Measurements from ENCODE around the gene U2AF2. TPM values are rescaled to one million over a fixed set of nuclear protein-coding genes. Genes with fewer than 3 reads are reported as not detected.

The U2AF2 gene
- total and polyA plus RNA-seq, 2 of the 8 experiments (the other 6 are each of a cell fraction or from before 2014, with no cell fraction given), result 162 to 252 TPM

- TF ChIP-seq SRF (IDR thresholded peaks at IDR 0.05; ENCODE audit: low read depth, low read length) (no peak), HDAC6 (IDR thresholded peaks at IDR 0.05; ENCODE audit: low read depth, low read length) (no peak), POLR2A (IDR thresholded peaks at IDR 0.05; ENCODE audit: control extremely low read depth in 1 of 2, low read depth in 2 of 2, low read length in 2 of 2) (no peak), CHD1 (IDR thresholded peaks at IDR 0.05; ENCODE audit: low read depth, low read length) (no peak), NANOG (IDR thresholded peaks at IDR 0.05; ENCODE audit: insufficient read depth, low read depth, low read length, poor library complexity, severe bottlenecking) (no peak), CTBP2 (IDR thresholded peaks at IDR 0.05; ENCODE audit: borderline replicate concordance, insufficient read depth, insufficient read length, low read length) (no peak), TEAD4 (IDR thresholded peaks at IDR 0.05; ENCODE audit: low read depth, low read length) (no peak), SUZ12 (IDR thresholded peaks at IDR 0.05; ENCODE audit: low read length) (no peak), SIN3A (conservative IDR thresholded peaks at IDR 0.05 in 1 of 2, IDR thresholded peaks at IDR 0.05 in 1 of 2; ENCODE audit: low read depth in 1 of 2, low read length in 2 of 2) (no peak), CHD2 (IDR thresholded peaks at IDR 0.05; ENCODE audit: low read length) (no peak), TAF7 (optimal IDR thresholded peaks at IDR 0.05; ENCODE audit: borderline replicate concordance, low read depth, low read length) (no peak), KDM1A (IDR thresholded peaks at IDR 0.05; ENCODE audit: borderline replicate concordance, low read length) (no peak), RFX5 (IDR thresholded peaks at IDR 0.05; ENCODE audit: borderline replicate concordance, low read depth, low read length) (no peak), POLR2AphosphoS5 (IDR thresholded peaks at IDR 0.05; ENCODE audit: low read depth, low read length) (no peak), ZNF274 (IDR thresholded peaks at IDR 0.05; ENCODE audit: borderline replicate concordance, extremely low read depth, low read length) (no peak)
- H2AFZ ChIP-seq (ENCODE audit: low read length), result no peak overlapping the region
- peaks cover 44 to 85% of the 10 kb centered on the region in 2 experiments for H3K9me3 ChIP-seq (ENCODE audit: insufficient read depth in 2 of 2, low read depth in 1 of 2, low read length in 1 of 2)
- H3K56ac ChIP-seq (replicated peaks; ENCODE audit: insufficient read length, low read depth, low read length), result no peak overlapping the region
- H3K23me2 ChIP-seq (ENCODE audit: low read depth, low read length), result no peaks in the 10 kb centered on the region
- H4K5ac ChIP-seq (ENCODE audit: insufficient read length, low read depth, low read length), result no peak overlapping the region
- H3K4me1 ChIP-seq (replicated peaks in 1 of 4; ENCODE audit: control insufficient read depth in 3 of 4, insufficient read depth in 4 of 4, low read length in 3 of 4), result no peaks in the 10 kb centered on the region
- no peaks in the 10 kb centered on the region for H4K20me1 ChIP-seq (replicated peaks in 1 of 2; ENCODE audit: control insufficient read depth in 1 of 2, insufficient read depth in 2 of 2, low read length in 2 of 2)
- no peak overlapping the region for H2BK15ac ChIP-seq (ENCODE audit: low read length)
- H3K23ac ChIP-seq (ENCODE audit: insufficient read length), result no peak overlapping the region
- H4K8ac ChIP-seq (ENCODE audit: extremely low read depth, insufficient read depth, low read length), result no peak overlapping the region
- H3K79me2 ChIP-seq (ENCODE audit: control insufficient read depth in 1 of 2, insufficient read depth in 2 of 2, low read length in 2 of 2), result no peaks in the 10 kb centered on the region
- H3K4ac ChIP-seq (replicated peaks; ENCODE audit: insufficient read length, low read depth, low read length), result no peak overlapping the region
- DNase-seq (ENCODE audit: low read depth in 1 of 2, low spot score in 2 of 2) (no peak), FAIRE-seq (no peak)
- no peak overlapping the region for H2BK5ac ChIP-seq (ENCODE audit: low read depth, low read length)
- H3K18ac ChIP-seq (ENCODE audit: extremely low read depth, low read length), result no peak overlapping the region
- H3K4me2 ChIP-seq (ENCODE audit: insufficient read depth in 1 of 2, low read depth in 2 of 2, low read length in 2 of 2), result no peak overlapping the region
- H4K91ac ChIP-seq (replicated peaks; ENCODE audit: insufficient read length, low read length), result no peak overlapping the region
- H3K4me3 ChIP-seq (ENCODE audit: extremely low read depth in 1 of 4, insufficient read depth in 2 of 4, low read depth in 3 of 4, low read length in 4 of 4), result no peak overlapping the region
- H3K27me3 ChIP-seq (replicated peaks in 1 of 4; ENCODE audit: control insufficient read depth in 3 of 4, extremely low read depth in 1 of 4, insufficient read depth in 3 of 4, low read length in 3 of 4), result no peaks in the 10 kb centered on the region
- WGBS, 2 experiments (ENCODE audit: extremely low coverage in 1 of 2, insufficient coverage in 1 of 2, insufficient read length in 1 of 2, insufficient replicate concordance in 2 of 2, low coverage in 1 of 2, low lambda C conversion rate in 2 of 2, missing lambda C conversion rate in 1 of 2), result 81% methylated on average over 15 of the region's 15 CpGs; no CpG with 5 or more reads in 1 of the 2 experiments
- ChIA-PET POLR2A (ENCODE audit: partially characterized antibody) (interaction anchor here (1.3 kb wide), 1 partner anchor 13 kb away, joined by 3 read pairs; no protein-coding TSS in a partner anchor), CTCF (ENCODE audit: partially characterized antibody) (interaction anchor here (1.2 to 2.3 kb wide), 2 partner anchors 10 to 13 kb away, joined by 3 to 8 read pairs; no protein-coding TSS in a partner anchor)
- no peak overlapping the region for H3K14ac ChIP-seq (ENCODE audit: insufficient read length)
- no peaks in the 10 kb centered on the region for H3K79me1 ChIP-seq (ENCODE audit: low read depth, low read length)
- no peak overlapping the region for H3K27ac ChIP-seq (ENCODE audit: low read depth, low read length)
- no peak overlapping the region for H2BK120ac ChIP-seq (replicated peaks; ENCODE audit: low read depth, low read length)
- H3K9ac ChIP-seq (replicated peaks in 1 of 4; ENCODE audit: extremely low read depth in 1 of 4, low read depth in 3 of 4, low read length in 3 of 4), result no peak overlapping the region
- H2AK5ac ChIP-seq (ENCODE audit: low read depth, low read length), result no peak overlapping the region
- no peak overlapping the region for H2BK12ac ChIP-seq (ENCODE audit: low read depth, low read length)
- no peaks in the 10 kb centered on the region for H3K36me3 ChIP-seq (ENCODE audit: control insufficient read depth in 2 of 4, insufficient read depth in 4 of 4, low read length in 3 of 4)
- no peak overlapping the region for H2BK20ac ChIP-seq (ENCODE audit: low read length)
These were observed 61.7 kb downstream of the U2AF2 start for GRCh38 chr19:55716531-55716930.

Data from H1 (cell line).